Activated CD4-positive, alpha-beta T cell treated with anti-CD3 and anti-CD28 coated beads, Interleukin-2, amount 50 U/mL, for 48 hours (primary cell): Measurements from ENCODE around the gene TAF4.

ENCODE experiments used
- DNase-seq, 2 experiments: peaks; one replicate each; pipeline ENCODE4 v3.0.0-alpha.2; 2020

Gene TAF4

GRCh38 chr20:61940976-61941720 lies 124.5 kb downstream of the TAF4 start:
- no peak for DNase-seq

- no peak for DNase-seq
Measured at GRCh38 chr20:61940491-61940890, 125.2 kb downstream of the TAF4 start.

- no peak for DNase-seq
Measured at GRCh38 chr20:61939691-61940360, 125.9 kb downstream of the TAF4 start.

- DNase-seq: no peak
Measured at GRCh38 chr20:61938839-61939690, 126.6 kb downstream of the TAF4 start.

- DNase-seq: no peak
Measured at GRCh38 chr20:61937963-61938838, 127.5 kb downstream of the TAF4 start.

- DNase-seq: no peak
Measured at GRCh38 chr20:61937146-61937962, 128.3 kb downstream of the TAF4 start.

GRCh38 chr20:61936701-61937131 lies 129.0 kb downstream of the TAF4 start:
- no peak for DNase-seq

- no peak for DNase-seq
Measured at GRCh38 chr20:61935926-61936700, 129.6 kb downstream of the TAF4 start.

GRCh38 chr20:61934716-61935530 lies 130.8 kb downstream of the TAF4 start:
- no peak for DNase-seq

- no peak for DNase-seq
Measured at GRCh38 chr20:61933951-61934715, 131.5 kb downstream of the TAF4 start.

- DNase-seq: no peak
Measured at GRCh38 chr20:61933481-61933950, 132.2 kb downstream of the TAF4 start.

- no peak for DNase-seq
Measured at GRCh38 chr20:61932711-61933480, 132.8 kb downstream of the TAF4 start.

GRCh38 chr20:61932199-61932592 lies 133.5 kb downstream of the TAF4 start:
- DNase-seq: no peak

GRCh38 chr20:61931476-61932198 lies 134.0 kb downstream of the TAF4 start:
- DNase-seq: no peak

GRCh38 chr20:61930776-61931475 lies 134.8 kb downstream of the TAF4 start:
- DNase-seq: no peak

GRCh38 chr20:61929971-61930666 lies 135.6 kb downstream of the TAF4 start:
- no peak for DNase-seq
